DOHH2 (cell line): ENCODE measurements around the gene LBP.
A peak's percentile ranks its signal among the peaks of the same experiment; 100 is the strongest.
"Not testable (repeated sequence)": the region's sequence is repeated elsewhere in the genome, so short reads cannot be mapped to it uniquely, and the experiment has no call there.

Source experiments
- H3F3A ChIP-seq: fragments of 200-600 bp; sonication (generic), shearing (Covaris generic); 2 replicates; pipeline ENCODE4 v1.6.0; 2016; ENCODE audit warnings: antibody characterized with exemption, mild to moderate bottlenecking; ENCODE audit not compliant: control insufficient read depth, insufficient read depth
- H3K27ac ChIP-seq: fragments of 200-600 bp; sonication (generic); 2 replicates; pipeline ENCODE4 v1.5.1; 2014; ENCODE audit warnings: low read depth, mild to moderate bottlenecking, low read length, moderate library complexity
- H3K27me3 ChIP-seq: fragments of 200-600 bp; sonication (generic); 2 replicates; pipeline ENCODE4 v1.6.1; 2014; ENCODE audit warnings: mild to moderate bottlenecking, low read length, mixed read lengths; ENCODE audit not compliant: control insufficient read depth
- H3K36me3 ChIP-seq: fragments of 200-600 bp; sonication (generic); 2 replicates; pipeline ENCODE4 v1.6.1; 2014; ENCODE audit warnings: mild to moderate bottlenecking, low read length, moderate library complexity, mixed read lengths; ENCODE audit not compliant: control insufficient read depth
- H3K4me1 ChIP-seq: fragments of 200-600 bp; sonication (generic); 2 replicates; pipeline ENCODE4 v1.6.1; 2014; ENCODE audit warnings: mild to moderate bottlenecking, low read length, mixed read lengths; ENCODE audit not compliant: control insufficient read depth
- H3K4me2 ChIP-seq: fragments of 200-600 bp; sonication (generic); 2 replicates; pipeline ENCODE4 v1.6.0; 2014; ENCODE audit warnings: mild to moderate bottlenecking, low read length, moderate library complexity
- H3K4me3 ChIP-seq: fragments of 200-600 bp; sonication (generic); 2 replicates; pipeline ENCODE4 v1.5.1; 2014; ENCODE audit warnings: mild to moderate bottlenecking, low read length, mixed read lengths
- H3K79me2 ChIP-seq: fragments of 200-600 bp; sonication (generic); 2 replicates; pipeline ENCODE4 v1.6.1; 2014; ENCODE audit warnings: mild to moderate bottlenecking, low read length, mixed read lengths; ENCODE audit not compliant: control insufficient read depth
- H3K9me2 ChIP-seq: fragments of 200-600 bp; sonication (generic); replicated peaks from 2 replicates; pipeline ENCODE4 v1.6.1; 2014; ENCODE audit warnings: mild to moderate bottlenecking, low read length, mixed read lengths; ENCODE audit not compliant: control insufficient read depth
- H3K9me3 ChIP-seq: fragments of 200-600 bp; sonication (generic); 2 replicates; pipeline ENCODE4 v1.6.1; 2014; ENCODE audit warnings: antibody characterized with exemption, low read length, mixed read lengths; ENCODE audit not compliant: control insufficient read depth, insufficient read depth
- H4K20me1 ChIP-seq: fragments of 200-600 bp; sonication (generic); 2 replicates; pipeline ENCODE4 v1.6.0; 2014; ENCODE audit warnings: low read depth, mild to moderate bottlenecking, antibody characterized with exemption, low read length, moderate library complexity; ENCODE audit not compliant: control insufficient read depth, insufficient read depth
- EZH2phosphoT487 ChIP-seq: fragments of 200-600 bp; sonication (generic); IDR thresholded peaks from 2 replicates; pipeline ENCODE4 v1.6.1; 2017; ENCODE audit warnings: borderline replicate concordance, mild to moderate bottlenecking, antibody characterized with exemption, low read length, moderate library complexity, mixed read lengths
- TF ChIP-seq, protein P1 (sequence below): fragments of 200-600 bp; sonication (generic); IDR thresholded peaks from one replicate; pipeline ENCODE4 v1.5.1; 2014; ENCODE audit warnings: antibody characterized with exemption, mild to moderate bottlenecking, low read depth, low read length; ENCODE audit not compliant: poor library complexity, severe bottlenecking

Gene LBP

DNA sequence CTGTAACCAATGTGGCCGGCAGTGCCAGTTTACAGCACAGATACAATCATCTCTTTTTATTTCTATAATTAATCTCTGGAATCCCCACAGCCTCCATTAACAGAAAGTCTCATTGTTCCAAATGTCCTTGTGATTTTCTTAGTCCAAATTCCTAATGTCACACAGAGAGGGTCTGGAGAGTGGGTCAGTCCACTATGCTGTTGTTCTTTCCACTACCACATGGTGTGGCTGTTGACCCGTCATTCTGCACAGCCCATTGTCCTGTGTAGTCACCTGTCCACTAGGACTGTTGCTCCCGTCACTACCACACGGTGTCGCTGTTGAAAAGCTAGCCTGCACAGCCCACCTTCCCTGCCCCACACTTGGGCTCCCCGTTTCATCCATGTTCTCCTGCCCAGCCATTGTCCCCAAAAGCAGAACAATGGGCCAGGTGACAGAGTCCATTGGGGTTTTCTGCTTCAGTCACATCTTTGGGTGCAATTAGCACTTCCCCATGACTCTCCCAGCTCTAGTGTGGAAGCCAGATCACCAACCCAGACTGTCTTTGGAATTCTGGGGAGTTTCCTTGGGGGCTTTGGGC is 8.6 kb upstream of the LBP start:
- no peak overlapping the region for H3K4me2 ChIP-seq
- no peak overlapping the region for H3K27ac ChIP-seq
- no peaks in the 10 kb centered on the region for H3K4me1 ChIP-seq
- TF ChIP-seq EZH2phosphoT487: no peak
- TF ChIP-seq, protein P1, sequence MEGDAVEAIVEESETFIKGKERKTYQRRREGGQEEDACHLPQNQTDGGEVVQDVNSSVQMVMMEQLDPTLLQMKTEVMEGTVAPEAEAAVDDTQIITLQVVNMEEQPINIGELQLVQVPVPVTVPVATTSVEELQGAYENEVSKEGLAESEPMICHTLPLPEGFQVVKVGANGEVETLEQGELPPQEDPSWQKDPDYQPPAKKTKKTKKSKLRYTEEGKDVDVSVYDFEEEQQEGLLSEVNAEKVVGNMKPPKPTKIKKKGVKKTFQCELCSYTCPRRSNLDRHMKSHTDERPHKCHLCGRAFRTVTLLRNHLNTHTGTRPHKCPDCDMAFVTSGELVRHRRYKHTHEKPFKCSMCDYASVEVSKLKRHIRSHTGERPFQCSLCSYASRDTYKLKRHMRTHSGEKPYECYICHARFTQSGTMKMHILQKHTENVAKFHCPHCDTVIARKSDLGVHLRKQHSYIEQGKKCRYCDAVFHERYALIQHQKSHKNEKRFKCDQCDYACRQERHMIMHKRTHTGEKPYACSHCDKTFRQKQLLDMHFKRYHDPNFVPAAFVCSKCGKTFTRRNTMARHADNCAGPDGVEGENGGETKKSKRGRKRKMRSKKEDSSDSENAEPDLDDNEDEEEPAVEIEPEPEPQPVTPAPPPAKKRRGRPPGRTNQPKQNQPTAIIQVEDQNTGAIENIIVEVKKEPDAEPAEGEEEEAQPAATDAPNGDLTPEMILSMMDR: peak; percentile 46
- no peak overlapping the region for H3K4me3 ChIP-seq
- H3K36me3 ChIP-seq: no peaks in the 10 kb centered on the region
- no peaks in the 10 kb centered on the region for H3K9me2 ChIP-seq
- peaks cover 6% of the 10 kb centered on the region; the same call in 1 of the 2 replicates for H3K9me3 ChIP-seq
- H4K20me1 ChIP-seq: no peaks in the 10 kb centered on the region
- no peaks in the 10 kb centered on the region; the same call in 1 of the 2 replicates for H3K27me3 ChIP-seq
- no peaks in the 10 kb centered on the region for H3K79me2 ChIP-seq
- H3F3A ChIP-seq: no peaks in the 10 kb centered on the region

DNA sequence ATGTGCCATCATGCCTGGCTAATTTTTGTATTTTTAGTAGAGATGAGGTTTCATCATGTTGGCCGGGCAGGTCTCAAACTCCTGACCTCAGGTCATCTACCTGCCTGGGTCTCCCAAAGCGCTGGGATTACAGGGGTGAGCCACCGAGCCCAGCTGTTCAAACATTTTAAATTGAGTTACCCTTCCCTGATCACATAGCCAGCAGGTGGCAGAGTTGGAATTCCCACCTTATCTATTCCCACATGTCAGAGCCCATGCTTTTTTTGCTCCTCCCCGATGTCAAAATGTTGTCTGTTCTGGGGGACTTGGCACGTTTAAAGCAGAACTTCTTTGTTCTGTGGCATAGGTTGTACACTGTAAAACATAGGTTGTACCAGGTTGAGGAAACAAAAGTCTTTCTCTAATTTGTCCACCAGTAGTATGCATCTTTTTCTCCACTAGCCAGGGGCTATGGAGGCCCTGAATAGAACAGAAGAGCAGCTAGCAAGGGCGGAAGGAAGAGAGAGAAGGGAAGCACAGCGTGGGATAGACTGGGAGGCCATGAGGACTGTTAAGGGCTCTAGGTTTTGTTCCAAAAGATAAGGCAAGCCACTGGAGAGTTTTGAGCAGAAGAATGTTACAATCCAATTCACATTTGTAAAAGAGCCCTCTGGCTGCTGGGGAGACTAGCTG is 7.3 kb upstream of the LBP start:
- TF ChIP-seq EZH2phosphoT487: no peak
- TF ChIP-seq, protein P1: no peak
- Histone ChIP-seq H3K27me3 (no peaks in the 10 kb centered on the region; the same call in 1 of the 2 replicates), H3K79me2 (no peaks in the 10 kb centered on the region), H3K9me3 (peaks cover 6% of the 10 kb centered on the region; the same call in 1 of the 2 replicates), H3K36me3 (no peaks in the 10 kb centered on the region), H3K27ac (no peak overlapping the region), H3F3A (no peaks in the 10 kb centered on the region), H3K4me1 (no peaks in the 10 kb centered on the region), H3K4me3 (no peak overlapping the region), H3K9me2 (no peaks in the 10 kb centered on the region), H3K4me2 (no peak overlapping the region), H4K20me1 (no peaks in the 10 kb centered on the region)

DNA sequence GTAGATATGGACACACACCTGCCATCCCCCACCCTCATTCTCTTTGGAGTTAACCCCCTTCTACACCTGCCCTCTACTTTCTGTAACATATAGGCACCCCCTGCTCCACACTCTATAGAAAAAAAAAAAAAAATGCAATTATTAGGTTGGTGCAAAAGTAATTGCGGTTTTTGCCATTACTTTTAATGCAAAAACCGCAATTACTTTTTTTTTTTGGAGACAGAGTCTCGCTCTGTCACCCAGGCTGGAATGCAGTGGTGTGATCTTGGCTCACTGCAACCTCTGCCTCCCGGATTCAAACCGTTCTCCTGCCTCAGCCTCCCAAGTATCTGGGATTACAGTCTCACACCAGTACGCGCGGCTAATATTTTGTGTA is 6.8 kb upstream of the LBP start:
- not testable (repeated sequence) for H3F3A ChIP-seq, H3K4me1 ChIP-seq, H3K9me2 ChIP-seq, H3K4me2 ChIP-seq, H3K4me3 ChIP-seq, H4K20me1 ChIP-seq, H3K36me3 ChIP-seq, H3K79me2 ChIP-seq, H3K9me3 ChIP-seq, H3K27ac ChIP-seq, H3K27me3 ChIP-seq

DNA sequence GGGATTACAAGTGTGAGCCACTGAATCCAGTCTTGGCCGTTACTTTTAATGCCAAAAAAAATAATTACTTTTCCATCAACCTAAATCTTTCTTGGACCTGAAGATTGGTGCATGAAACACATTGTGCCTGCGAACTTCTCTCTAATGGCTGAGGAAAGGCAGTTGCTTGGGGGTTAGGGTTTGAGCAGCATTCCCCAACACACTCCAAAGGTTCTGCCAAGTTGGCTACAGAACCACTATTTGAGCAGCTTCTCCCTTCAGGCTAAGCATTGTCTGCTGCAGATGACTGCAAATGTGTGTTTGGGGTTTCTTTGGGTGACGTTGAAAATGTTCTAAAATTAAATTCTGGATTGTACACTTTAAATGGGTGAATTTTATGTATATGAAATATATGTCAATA is 6.3 kb upstream of the LBP start:
- no peaks in the 10 kb centered on the region; the same call in 1 of the 2 replicates for H3K27me3 ChIP-seq
- no peak overlapping the region for H3K4me2 ChIP-seq
- no peak overlapping the region for H3K27ac ChIP-seq
- TF ChIP-seq, protein P1: no peak
- TF ChIP-seq EZH2phosphoT487: no peak
- H3F3A ChIP-seq: no peaks in the 10 kb centered on the region
- H3K4me1 ChIP-seq: no peaks in the 10 kb centered on the region
- no peaks in the 10 kb centered on the region for H3K9me2 ChIP-seq
- no peak overlapping the region for H3K4me3 ChIP-seq
- H3K36me3 ChIP-seq: no peaks in the 10 kb centered on the region
- no peaks in the 10 kb centered on the region for H3K79me2 ChIP-seq
- no peaks in the 10 kb centered on the region for H4K20me1 ChIP-seq
- peaks cover 6% of the 10 kb centered on the region; the same call in 1 of the 2 replicates for H3K9me3 ChIP-seq
